Stomach (tissue), 4 donors: Measurements from ENCODE around the gene GSDME.

Source experiments
- CTCF ChIP-seq, 7 experiments: fragments of 450-650 bp in 4 of 7; fragments of 200-600 bp in 3 of 7; sonication (generic) in 3 of 7; IDR thresholded peaks; one replicate each; pipeline ENCODE4 v1.5.1; 2016 to 2019; ENCODE audit warnings: antibody characterized with exemption in 7 of 7, control low read depth in 2 of 7, mild to moderate bottlenecking in 1 of 7
- EP300 ChIP-seq: sonication (generic); formaldehyde crosslinking; IDR thresholded peaks from one replicate; pipeline ENCODE4 v1.6.1; 2017; ENCODE audit warnings: antibody characterized with exemption
- POLR2A ChIP-seq, 4 donors: fragments of 450-650 bp; IDR thresholded peaks; one replicate each; pipeline ENCODE4 v1.6.1; 2016; ENCODE audit warnings: antibody characterized with exemption in 4 of 4, control low read depth in 2 of 4, mild to moderate bottlenecking in 1 of 4, moderate library complexity in 1 of 4
- POLR2AphosphoS5 ChIP-seq, 3 donors: sonication (generic); formaldehyde crosslinking; IDR thresholded peaks; one replicate each; pipeline ENCODE4 v1.6.1; 2016; ENCODE audit warnings: antibody characterized with exemption in 3 of 3

GRCh38 chr7:24756545-24757352 is 515 bp downstream of the GSDME start:
- TF ChIP-seq CTCF (IDR thresholded peaks at IDR 0.05), result no peak
- TF ChIP-seq POLR2A (IDR thresholded peaks at IDR 0.05), result no peak
- no peak for TF ChIP-seq POLR2AphosphoS5 (IDR thresholded peaks at IDR 0.05)
- TF ChIP-seq EP300, result no peak
